SK-N-SH (cell line): ENCODE results near the gene MAP2. TPM values are rescaled to one million over a fixed set of nuclear protein-coding genes. Genes with fewer than 3 reads are reported as not detected.

Experiments
- CTCF ChIA-PET: fragments of 300-600, 350-600 bp; formaldehyde crosslinking; extraction: SDS; loops from one replicate; lab custom pipeline; 2021; lab: Yijun Ruan, JAX
- POLR2A ChIA-PET: fragments of 350-600 bp; sonication (Branson Sonifier 250); formaldehyde crosslinking; extraction: SDS; loops from one replicate; lab custom pipeline; 2020; ENCODE audit warnings: antibody characterized with exemption, inconsistent platforms; lab: Yijun Ruan, JAX
- DNase-seq: peaks from one replicate; pipeline ENCODE4 v3.0.0; 2012
- H2AFZ ChIP-seq: fragments of 200-600 bp; sonication (generic); 2 replicates; pipeline ENCODE4 v1.8.1; 2016; ENCODE audit warnings: antibody characterized with exemption, mild to moderate bottlenecking, low read depth
- H3F3A ChIP-seq: fragments of 200-600 bp; sonication (generic); replicated peaks from 2 replicates; pipeline ENCODE3; 2016; ENCODE audit warnings: antibody characterized with exemption, mild to moderate bottlenecking; ENCODE audit not compliant: insufficient read depth
- H3K27ac ChIP-seq, 2 experiments: fragments of 200-500 bp in 1 of 2; fragments of 200-600 bp in 1 of 2; sonication (Bioruptor generic) in 1 of 2; sonication (generic), shearing (Covaris generic) in 1 of 2; 2 replicates each; pipeline versions ENCODE4 v1.5.1 to v1.6.1; 2014 to 2016; ENCODE audit warnings: low read depth in 2 of 2, inconsistent platforms in 1 of 2, low read length in 1 of 2, mild to moderate bottlenecking in 1 of 2, mixed read lengths in 1 of 2
- H3K27me3 ChIP-seq: fragments of 200-600 bp; sonication (generic), shearing (Covaris generic); 2 replicates; pipeline ENCODE4 v1.6.1; 2016; ENCODE audit warnings: mixed run types; ENCODE audit not compliant: insufficient read depth
- H3K36me3 ChIP-seq, 2 experiments: fragments of 200-500 bp in 1 of 2; fragments of 200-600 bp in 1 of 2; sonication (Bioruptor generic) in 1 of 2; sonication (generic) in 1 of 2; replicated peaks in 1 of 2; 2 replicates each; pipeline versions ENCODE3 to v1.5.1; 2014 to 2016; ENCODE audit warnings: low read length in 1 of 2, mild to moderate bottlenecking in 1 of 2; ENCODE audit not compliant: insufficient read depth in 2 of 2, control insufficient read depth in 1 of 2
- H3K4me1 ChIP-seq, 2 experiments: fragments of 200-500 bp in 1 of 2; fragments of 200-600 bp in 1 of 2; sonication (Bioruptor generic) in 1 of 2; sonication (generic), shearing (Covaris generic) in 1 of 2; 2 replicates each; pipeline versions ENCODE4 v1.5.1 to v1.6.1; 2014 to 2016; ENCODE audit warnings: low read depth in 1 of 2, low read length in 1 of 2, mixed run types in 1 of 2; ENCODE audit not compliant: insufficient read depth in 2 of 2, control insufficient read depth in 1 of 2
- H3K4me2 ChIP-seq: fragments of 200-600 bp; sonication (generic), shearing (Covaris generic); 2 replicates; pipeline ENCODE4 v1.6.1; 2017; ENCODE audit warnings: mixed run types
- H3K4me3 ChIP-seq, 2 experiments: fragments of 200-500 bp in 1 of 2; fragments of 200-600 bp in 1 of 2; sonication (Bioruptor generic) in 1 of 2; sonication (generic), shearing (Covaris generic) in 1 of 2; 2 replicates each; pipeline versions ENCODE4 v1.5.1 to v1.8.1; 2014 to 2016; ENCODE audit warnings: low read depth in 2 of 2, inconsistent platforms in 1 of 2, low read length in 1 of 2, mild to moderate bottlenecking in 1 of 2, mixed read lengths in 1 of 2, moderate library complexity in 1 of 2
- H3K79me2 ChIP-seq: fragments of 200-600 bp; sonication (generic); 2 replicates; pipeline ENCODE4 v1.8.1; 2017; ENCODE audit warnings: mild to moderate bottlenecking; ENCODE audit not compliant: insufficient read depth
- H3K9ac ChIP-seq: fragments of 200-600 bp; sonication (generic); 2 replicates; pipeline ENCODE4 v1.6.1; 2017; ENCODE audit warnings: mixed run types
- H3K9me2 ChIP-seq: fragments of 200-600 bp; sonication (generic); 2 replicates; pipeline ENCODE4 v1.6.1; 2017; ENCODE audit warnings: mixed run types
- H3K9me3 ChIP-seq: fragments of 200-600 bp; sonication (generic); 2 replicates; pipeline ENCODE4 v1.6.1; 2017; ENCODE audit warnings: mixed run types, mild to moderate bottlenecking, moderate library complexity
- H4K20me1 ChIP-seq: fragments of 200-600 bp; sonication (generic); 2 replicates; pipeline ENCODE4 v1.6.1; 2017; ENCODE audit warnings: mild to moderate bottlenecking, mixed run types; ENCODE audit not compliant: insufficient read depth
- CHD2 ChIP-seq: fragments of 150-350 bp; IDR thresholded peaks from 2 replicates; pipeline ENCODE4 v1.6.1; 2018; ENCODE audit warnings: low read length; ENCODE audit not compliant: partially characterized antibody
- ELF1 ChIP-seq: IDR thresholded peaks from 2 replicates; pipeline ENCODE4 v1.4.0; 2012
- EP300 ChIP-seq, 2 experiments: IDR thresholded peaks; 2 replicates each; pipeline versions ENCODE4 v1.4.0 to v1.6.1; 2012; ENCODE audit warnings: borderline replicate concordance in 1 of 2, low read depth in 1 of 2, low read length in 1 of 2
- EZH2phosphoT487 ChIP-seq: fragments of 200-600 bp; sonication (generic); IDR thresholded peaks from 2 replicates; pipeline ENCODE4 v1.6.1; 2017; ENCODE audit warnings: low read depth, mixed run types, mild to moderate bottlenecking, antibody characterized with exemption, moderate library complexity, borderline replicate concordance
- GABPA ChIP-seq: IDR thresholded peaks from 2 replicates; pipeline ENCODE4 v1.4.0; 2012; ENCODE audit warnings: low read depth, mild to moderate bottlenecking
- GATA2 ChIP-seq: sonication (generic); formaldehyde crosslinking; IDR thresholded peaks from 2 replicates; pipeline ENCODE4 v1.5.0; 2020; ENCODE audit warnings: mild to moderate bottlenecking, missing genetic modification reagents
- NRF1 ChIP-seq: IDR thresholded peaks from 2 replicates; pipeline ENCODE4 v1.6.1; 2012; ENCODE audit warnings: low read depth, mild to moderate bottlenecking, low read length
- RFX5 ChIP-seq: IDR thresholded peaks from 2 replicates; pipeline ENCODE4 v1.6.1; 2012; ENCODE audit warnings: mild to moderate bottlenecking, improper control_type of control experiment, low read length
- RXRA ChIP-seq: IDR thresholded peaks from 2 replicates; pipeline ENCODE4 v1.4.0; 2012; ENCODE audit warnings: low read depth, mild to moderate bottlenecking, borderline replicate concordance
- SMC3 ChIP-seq: IDR thresholded peaks from 2 replicates; pipeline ENCODE4 v1.6.1; 2012; ENCODE audit warnings: low read depth, low read length, improper control_type of control experiment
- TAF1 ChIP-seq: IDR thresholded peaks from 2 replicates; pipeline ENCODE4 v1.6.1; 2012; ENCODE audit warnings: low read depth, mild to moderate bottlenecking, low read length, moderate library complexity, borderline replicate concordance
- YY1 ChIP-seq: IDR thresholded peaks from 2 replicates; pipeline ENCODE4 v1.4.0; 2012; ENCODE audit warnings: low read depth, mild to moderate bottlenecking
- ZBTB33 ChIP-seq: IDR thresholded peaks from 2 replicates; pipeline ENCODE4 v1.4.0; 2012; ENCODE audit warnings: low read depth, borderline replicate concordance
- WGBS: methylation state at CpG from one replicate; pipeline ENCODE4 v1.1.6; 2017; ENCODE audit warnings: low lambda C conversion rate; 5-methylcytosine and 5-hydroxymethylcytosine counted together
- polyA plus RNA-seq, 3 experiments: library from polyadenylated mRNA; depleted of rRNA; stranded (reverse); fragments of >200 nt; gene quantifications; 2 replicates each; pipeline ENCODE4 v1.2.3, GENCODE V29; 2012
- TF ChIP-seq, protein P1 (sequence below): IDR thresholded peaks from 2 replicates; pipeline ENCODE4 v1.4.0; 2012; ENCODE audit warnings: low read depth, borderline replicate concordance
- TF ChIP-seq, protein P2 (sequence below): IDR thresholded peaks from 2 replicates; pipeline ENCODE4 v1.4.0; 2012; ENCODE audit warnings: low read depth

MAP2 gene
- polyA plus RNA-seq, 1 of the 3 experiments (the other 2 are of a cell fraction): 7.8 TPM

GRCh38 chr2:209496586-209496982 lies 72.7 kb downstream of the MAP2 start:
- Histone ChIP-seq H3K79me2 (no peaks in the 10 kb centered on the region), H3K9me2 (no peaks in the 10 kb centered on the region), H2AFZ (no peak overlapping the region), H4K20me1 (no peaks in the 10 kb centered on the region), H3K4me2 (peak overlapping the region; percentile 26; the same call in 1 of the 2 replicates), H3K4me3 (no peak overlapping the region), H3K36me3 (no peaks in the 10 kb centered on the region), H3F3A (peaks cover 23% of the 10 kb centered on the region), H3K27ac (peak overlapping the region; percentile 14 to 94; a peak in 3 of 4 replicates), H3K9me3 (no peaks in the 10 kb centered on the region), H3K9ac (no peak overlapping the region; the same call in 1 of the 2 replicates), H3K4me1 (peaks cover 2 to 9% of the 10 kb centered on the region in 2 experiments), H3K27me3 (no peaks in the 10 kb centered on the region)
- ChIA-PET POLR2A (no interaction called here), CTCF (no interaction called here)
- DNase-seq: no peak
- TF ChIP-seq ELF1 (no peak), CHD2 (no peak), RXRA (no peak), GABPA (no peak), TAF1 (no peak), RFX5 (no peak), NRF1 (no peak), YY1 (no peak), ZBTB33 (no peak)
- TF ChIP-seq, protein P1, sequence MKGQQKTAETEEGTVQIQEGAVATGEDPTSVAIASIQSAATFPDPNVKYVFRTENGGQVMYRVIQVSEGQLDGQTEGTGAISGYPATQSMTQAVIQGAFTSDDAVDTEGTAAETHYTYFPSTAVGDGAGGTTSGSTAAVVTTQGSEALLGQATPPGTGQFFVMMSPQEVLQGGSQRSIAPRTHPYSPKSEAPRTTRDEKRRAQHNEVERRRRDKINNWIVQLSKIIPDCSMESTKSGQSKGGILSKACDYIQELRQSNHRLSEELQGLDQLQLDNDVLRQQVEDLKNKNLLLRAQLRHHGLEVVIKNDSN: no peak

DNA sequence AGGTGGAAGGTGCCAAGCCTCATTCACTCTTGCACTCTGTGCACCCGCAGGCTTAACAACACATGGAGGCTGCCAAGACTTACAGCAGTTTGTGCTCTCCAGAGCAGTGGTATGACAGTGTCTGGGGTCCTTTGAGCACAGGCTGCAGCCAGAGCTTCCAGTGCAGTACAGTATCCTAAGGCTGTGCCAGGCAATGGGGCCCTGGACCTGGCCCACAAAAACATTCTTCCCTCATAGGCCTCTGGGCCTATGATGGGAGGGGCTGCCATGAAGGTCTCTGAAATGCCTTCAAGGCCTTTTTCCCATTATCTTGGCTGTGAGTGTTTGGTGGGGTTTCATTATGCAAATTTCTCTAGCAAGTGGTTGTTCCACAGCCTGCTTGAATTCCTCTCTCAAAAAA lies 74.8 kb downstream of the MAP2 start:
- Histone ChIP-seq H3K9ac (no peak overlapping the region), H2AFZ (no peak overlapping the region), H3F3A (peaks cover 23% of the 10 kb centered on the region), H3K4me3 (no peak overlapping the region), H3K4me1 (peaks cover 2 to 9% of the 10 kb centered on the region in 2 experiments), H3K4me2 (no peak overlapping the region), H3K9me3 (no peaks in the 10 kb centered on the region)
- POLR2A ChIA-PET: no interaction called here
- WGBS: 100% methylated on average over 1 of the region's 1 CpG
- TF ChIP-seq EP300 (IDR thresholded peaks at IDR 0.05; ENCODE audit: borderline replicate concordance in 1 of 2, low read depth in 1 of 2, low read length in 1 of 2): no peak
- TF ChIP-seq EZH2phosphoT487: no peak
- no peak for TF ChIP-seq YY1
- no peak for TF ChIP-seq SMC3
- TF ChIP-seq, protein P2, sequence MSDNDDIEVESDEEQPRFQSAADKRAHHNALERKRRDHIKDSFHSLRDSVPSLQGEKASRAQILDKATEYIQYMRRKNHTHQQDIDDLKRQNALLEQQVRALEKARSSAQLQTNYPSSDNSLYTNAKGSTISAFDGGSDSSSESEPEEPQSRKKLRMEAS: no peak
- no peak for TF ChIP-seq ELF1
- no peak for TF ChIP-seq GATA2
- TF ChIP-seq, all 33 proteins: peak for 0
- Histone ChIP-seq H3K27ac (no peak overlapping the region), H3K36me3 (no peaks in the 10 kb centered on the region), H3K79me2 (no peaks in the 10 kb centered on the region), H3K27me3 (no peaks in the 10 kb centered on the region), H3K9me2 (no peaks in the 10 kb centered on the region), H4K20me1 (no peaks in the 10 kb centered on the region)
- DNase-seq: no peak
- CTCF ChIA-PET: interaction anchor here (1.1 to 1.5 kb wide), 2 partner anchors 73 to 164 kb away, joined by 3 to 6 read pairs; no protein-coding TSS in a partner anchor
